ENCODE results near the gene SPAG16.

GRCh38 chr2:214436470-214436869 lies 1152.2 kb downstream of the SPAG16 start:
- TF ChIP-seq GATA3 (IDR thresholded peaks at IDR 0.05; ENCODE audit: low read depth, low read length) (no peak), GATA2 (IDR thresholded peaks at IDR 0.05; ENCODE audit: low read depth, low read length) (no peak)

All from SH-SY5Y (cell line).